Mesodermal cell (in vitro differentiated cells): Measurements from ENCODE around the gene CCNA2.

Source experiments
- H3K27ac ChIP-seq: 2 replicates; pipeline ENCODE4 v1.7.0; 2013; ENCODE audit warnings: mild to moderate bottlenecking, low read depth, low read length, moderate library complexity; ENCODE audit not compliant: severe bottlenecking
- H3K36me3 ChIP-seq: 2 replicates; pipeline ENCODE4 v1.7.1; 2013; ENCODE audit warnings: mild to moderate bottlenecking, low read length, moderate library complexity; ENCODE audit not compliant: control insufficient read depth, insufficient read depth
- H3K4me1 ChIP-seq: one replicate; pipeline ENCODE4 v1.7.1; 2013; ENCODE audit warnings: mild to moderate bottlenecking, low read length; ENCODE audit not compliant: insufficient read depth, control insufficient read depth, poor library complexity, severe bottlenecking
- H3K4me3 ChIP-seq: 2 replicates; pipeline ENCODE4 v1.7.0; 2013; ENCODE audit warnings: low read length, control low read depth, mild to moderate bottlenecking; ENCODE audit not compliant: insufficient read depth, poor library complexity, severe bottlenecking; ENCODE audit errors: extremely low read depth
- H3K9me3 ChIP-seq: 2 replicates; pipeline ENCODE4 v1.7.1; 2013; ENCODE audit warnings: mild to moderate bottlenecking, low read length, moderate library complexity; ENCODE audit not compliant: control insufficient read depth
- WGBS, 2 experiments: methylation state at CpG; one replicate each; pipeline ENCODE4 v1.1.5; 2013; ENCODE audit warnings: missing lambda C conversion rate in 2 of 2; ENCODE audit not compliant: insufficient coverage in 2 of 2; 5-methylcytosine and 5-hydroxymethylcytosine counted together

The CCNA2 gene

DNA sequence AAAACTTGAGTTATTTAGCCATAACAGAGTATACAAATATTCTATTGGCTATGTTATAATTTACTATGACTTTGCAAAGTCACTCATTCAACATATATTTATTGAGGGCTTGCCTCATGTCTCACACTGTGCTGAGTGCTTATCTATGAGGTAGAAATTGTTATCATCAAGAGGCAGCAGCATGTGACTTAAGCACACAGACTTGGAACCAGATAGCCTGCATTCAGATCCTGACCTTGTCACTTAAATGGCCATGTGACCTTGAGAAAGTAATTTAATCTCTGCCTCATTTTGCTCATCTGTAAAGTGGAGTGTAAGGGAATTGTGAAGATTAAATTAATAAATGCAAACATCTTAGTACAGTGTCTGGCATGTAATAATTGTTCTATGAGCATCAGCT, 32.7 kb downstream of the CCNA2 start:
- Histone ChIP-seq H3K36me3 (no peaks in the 10 kb centered on the region), H3K27ac (no peak overlapping the region), H3K4me3 (no peak overlapping the region), H3K4me1 (no peaks in the 10 kb centered on the region), H3K9me3 (no peaks in the 10 kb centered on the region)

DNA sequence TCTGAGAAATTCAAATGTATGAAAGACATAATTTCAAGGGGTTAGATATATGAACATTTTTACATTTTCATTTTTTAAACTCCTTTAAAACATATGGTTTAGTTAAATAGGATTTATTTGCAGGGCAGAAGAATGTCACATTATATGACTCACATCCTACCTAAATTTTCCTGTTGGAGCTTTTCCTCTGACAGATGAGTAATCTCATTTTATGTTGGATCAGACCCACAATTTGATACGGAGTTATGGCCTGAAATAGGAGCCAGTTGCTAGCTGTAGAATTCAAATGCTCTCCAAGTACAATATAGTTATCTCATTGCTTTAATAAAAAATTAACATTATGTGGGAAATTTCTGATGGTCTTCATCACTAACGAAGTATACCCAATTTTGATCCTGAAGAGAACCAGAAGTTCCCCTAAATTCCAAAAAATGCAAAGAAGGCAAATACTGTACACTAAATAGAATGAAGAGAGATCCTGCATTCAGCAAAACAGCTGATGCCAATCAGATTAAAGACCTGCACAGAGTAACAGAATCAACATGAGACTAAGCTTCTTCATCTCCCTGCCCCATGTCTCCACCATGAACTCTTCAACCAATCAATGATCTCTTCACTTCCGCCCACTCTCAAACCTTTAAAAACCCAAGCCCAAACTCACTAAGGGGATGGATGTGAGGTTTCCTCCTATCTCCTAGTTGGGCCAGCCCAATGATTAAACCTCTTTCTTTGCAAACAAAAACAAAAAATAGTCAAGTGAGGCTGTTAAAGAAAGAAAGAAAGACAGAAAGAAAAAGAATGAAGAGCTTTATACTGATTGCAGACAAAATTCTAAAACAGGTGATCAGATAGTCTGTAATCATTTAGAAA, 33.5 kb downstream of the CCNA2 start:
- no peaks in the 10 kb centered on the region for H3K9me3 ChIP-seq
- no CpG with 5 or more reads among the region's 3 CpGs for WGBS, 2 experiments
- H3K27ac ChIP-seq: no peak overlapping the region
- no peak overlapping the region for H3K4me3 ChIP-seq
- no peaks in the 10 kb centered on the region for H3K4me1 ChIP-seq
- H3K36me3 ChIP-seq: no peaks in the 10 kb centered on the region

DNA sequence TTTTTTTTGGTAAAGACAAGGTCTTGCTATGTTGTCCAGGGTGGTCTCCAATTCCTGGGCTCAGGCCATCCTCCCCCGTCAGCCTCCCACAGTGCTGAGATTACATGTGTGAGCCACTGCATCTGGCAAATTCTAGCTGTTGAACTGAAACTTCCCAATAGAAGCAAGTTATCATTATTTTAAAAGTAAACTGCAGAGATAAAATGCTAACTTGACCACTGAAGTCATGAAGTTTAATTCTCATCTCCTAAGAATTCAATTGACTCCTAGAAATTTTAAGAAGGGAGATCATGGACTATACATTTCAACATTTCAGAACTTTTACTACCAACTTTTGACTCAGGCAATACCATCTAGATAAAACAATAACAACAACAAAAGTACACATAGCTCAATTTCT, 34.2 kb downstream of the CCNA2 start:
- Histone ChIP-seq H3K4me3 (no peak overlapping the region), H3K9me3 (no peaks in the 10 kb centered on the region), H3K27ac (no peak overlapping the region), H3K36me3 (no peaks in the 10 kb centered on the region), H3K4me1 (no peaks in the 10 kb centered on the region)
- WGBS, 2 experiments: 100% methylated on average over 1 of the region's 1 CpG; no CpG with 5 or more reads in 1 of the 2 experiments

DNA sequence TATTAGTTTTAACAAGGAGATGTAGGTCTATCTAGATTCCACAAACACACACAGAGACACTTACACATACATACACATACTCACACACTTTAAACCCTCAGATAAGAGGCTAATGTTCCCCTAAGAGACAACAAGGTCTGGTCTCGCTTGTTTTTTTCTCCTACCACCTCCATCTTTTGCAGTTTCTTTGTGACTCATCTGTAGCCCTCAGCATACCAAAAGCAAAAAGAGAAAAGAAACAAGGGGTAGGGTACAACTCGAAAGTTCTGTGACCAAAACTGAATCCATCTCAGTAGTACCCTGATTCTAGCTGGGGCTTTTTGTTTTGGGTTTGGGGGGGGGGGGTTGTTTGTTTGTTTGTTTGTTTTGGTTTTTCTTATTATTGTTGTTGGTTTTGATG, 34.8 kb downstream of the CCNA2 start:
- Histone ChIP-seq H3K4me3 (no peak overlapping the region), H3K4me1 (no peaks in the 10 kb centered on the region), H3K36me3 (no peaks in the 10 kb centered on the region), H3K9me3 (no peaks in the 10 kb centered on the region), H3K27ac (no peak overlapping the region)
- 80 to 83% methylated on average over 1 of the region's 2 CpGs for WGBS, 2 experiments

DNA sequence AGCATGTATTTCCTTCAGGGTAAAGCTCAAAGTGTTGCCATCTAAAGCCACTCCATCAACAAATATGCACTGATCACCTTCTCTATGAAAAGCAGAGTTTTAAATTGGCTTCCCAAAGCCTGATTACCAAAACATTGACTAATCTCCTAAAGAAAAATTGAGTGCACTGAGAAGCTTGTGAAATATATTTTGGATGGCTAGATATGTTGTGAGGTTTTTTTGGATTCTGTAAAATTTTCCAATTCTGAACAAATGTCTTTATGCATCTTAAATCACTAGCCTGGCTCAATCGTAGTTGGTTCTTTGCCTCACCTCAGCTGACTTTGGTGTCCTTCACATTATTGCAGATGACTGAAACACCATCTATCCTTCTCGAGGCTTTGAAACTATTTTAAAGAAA, 37.5 kb downstream of the CCNA2 start:
- H3K27ac ChIP-seq: no peak overlapping the region
- no peaks in the 10 kb centered on the region for H3K4me1 ChIP-seq
- H3K4me3 ChIP-seq: no peak overlapping the region
- no peaks in the 10 kb centered on the region for H3K9me3 ChIP-seq
- 73% methylated on average over 1 of the region's 2 CpGs; no CpG with 5 or more reads in 1 of the 2 experiments for WGBS, 2 experiments
- H3K36me3 ChIP-seq: no peaks in the 10 kb centered on the region

DNA sequence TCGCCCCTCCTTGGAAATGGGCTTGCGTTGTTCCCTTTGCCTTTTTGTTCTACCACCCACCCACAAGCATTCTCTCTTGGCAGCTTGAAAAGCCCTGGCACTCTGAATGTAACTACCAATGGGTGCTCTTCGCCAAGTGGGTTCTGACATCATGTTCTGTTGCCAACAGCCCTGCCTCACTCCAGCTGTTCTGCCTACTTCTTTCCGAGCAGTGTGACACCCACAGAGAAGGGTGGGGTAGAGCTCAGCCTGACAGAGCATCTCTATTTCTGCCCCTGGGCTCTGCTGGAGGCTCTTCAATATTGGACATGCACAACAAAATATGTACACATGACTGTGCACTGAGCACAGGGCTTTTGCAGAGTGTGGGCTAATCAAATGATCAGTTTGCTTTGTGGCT, 38.2 kb downstream of the CCNA2 start:
- H3K4me1 ChIP-seq: no peaks in the 10 kb centered on the region
- WGBS, 2 experiments: 89 to 93% methylated on average over 2 to 3 of the region's 4 CpGs
- H3K27ac ChIP-seq: no peak overlapping the region
- no peak overlapping the region for H3K4me3 ChIP-seq
- H3K36me3 ChIP-seq: no peaks in the 10 kb centered on the region
- no peaks in the 10 kb centered on the region for H3K9me3 ChIP-seq

DNA sequence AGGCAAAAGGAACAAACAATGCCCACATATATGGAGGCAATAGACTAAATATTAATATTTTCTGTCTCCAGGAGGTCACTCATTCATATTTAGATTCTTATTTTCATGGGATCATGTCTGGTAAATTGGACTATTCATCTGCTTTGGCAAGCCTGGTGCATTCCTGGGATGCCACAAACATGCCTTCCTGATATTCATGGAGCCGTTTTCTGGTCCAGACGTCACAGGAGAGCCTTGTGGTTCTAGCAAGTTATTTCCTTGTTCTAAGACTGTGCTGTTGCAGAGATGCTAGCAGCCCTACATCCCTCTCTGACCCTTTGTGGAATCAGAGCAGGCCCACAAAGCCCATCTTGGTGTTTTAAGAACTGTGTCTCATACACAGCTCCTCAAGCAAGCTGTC, 38.7 kb downstream of the CCNA2 start:
- Histone ChIP-seq H3K27ac (no peak overlapping the region), H3K4me1 (no peaks in the 10 kb centered on the region), H3K4me3 (no peak overlapping the region), H3K9me3 (no peaks in the 10 kb centered on the region), H3K36me3 (no peaks in the 10 kb centered on the region)
- WGBS, 2 experiments: 80 to 92% methylated on average over 2 of the region's 2 CpGs

DNA sequence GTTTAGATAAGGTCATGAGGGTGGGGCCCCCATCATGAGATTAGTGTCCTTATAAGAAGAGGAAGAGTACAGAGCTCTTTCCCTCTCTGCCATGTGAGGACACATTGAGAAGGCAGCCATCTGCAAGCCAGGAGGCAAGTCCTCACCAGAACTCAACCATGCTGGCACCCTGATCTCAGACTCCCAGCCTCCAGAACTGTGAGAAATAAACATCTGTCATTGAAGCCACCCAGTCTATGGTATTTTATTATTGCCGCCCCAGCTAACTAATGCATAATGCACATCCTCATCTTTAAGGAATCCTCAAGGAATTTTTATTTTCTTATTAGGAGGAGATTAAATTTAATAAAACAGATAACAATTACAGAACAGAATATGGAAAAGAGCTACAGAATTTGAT, 39.3 kb downstream of the CCNA2 start:
- H3K36me3 ChIP-seq: no peaks in the 10 kb centered on the region
- WGBS, 2 experiments: no CpG with 5 or more reads among the region's 1 CpG
- H3K4me1 ChIP-seq: no peaks in the 10 kb centered on the region
- no peaks in the 10 kb centered on the region for H3K9me3 ChIP-seq
- no peak overlapping the region for H3K4me3 ChIP-seq
- H3K27ac ChIP-seq: no peak overlapping the region

DNA sequence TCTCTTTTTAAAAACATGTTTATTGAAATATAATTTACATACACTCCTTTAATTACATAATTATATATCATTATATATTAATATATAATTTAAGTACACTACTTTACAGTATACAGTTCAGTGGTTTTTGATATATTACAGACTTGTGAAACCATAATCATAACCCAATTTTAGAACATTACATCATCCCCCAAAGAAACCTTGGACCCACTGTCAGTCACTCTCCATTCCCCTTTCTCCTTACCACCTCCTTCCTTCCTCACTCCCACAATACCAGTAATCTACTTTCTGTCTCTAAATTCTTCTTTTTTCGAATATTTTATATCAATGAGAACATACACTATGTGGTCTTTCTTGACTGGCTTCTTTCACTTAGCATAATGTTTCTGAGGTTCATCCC, 40.5 kb downstream of the CCNA2 start:
- no peak overlapping the region for H3K4me3 ChIP-seq
- H3K4me1 ChIP-seq: no peaks in the 10 kb centered on the region
- H3K9me3 ChIP-seq: no peaks in the 10 kb centered on the region
- H3K36me3 ChIP-seq: no peaks in the 10 kb centered on the region
- H3K27ac ChIP-seq: no peak overlapping the region
- WGBS, 2 experiments: 83% methylated on average over 1 of the region's 1 CpG; no CpG with 5 or more reads in 1 of the 2 experiments

DNA sequence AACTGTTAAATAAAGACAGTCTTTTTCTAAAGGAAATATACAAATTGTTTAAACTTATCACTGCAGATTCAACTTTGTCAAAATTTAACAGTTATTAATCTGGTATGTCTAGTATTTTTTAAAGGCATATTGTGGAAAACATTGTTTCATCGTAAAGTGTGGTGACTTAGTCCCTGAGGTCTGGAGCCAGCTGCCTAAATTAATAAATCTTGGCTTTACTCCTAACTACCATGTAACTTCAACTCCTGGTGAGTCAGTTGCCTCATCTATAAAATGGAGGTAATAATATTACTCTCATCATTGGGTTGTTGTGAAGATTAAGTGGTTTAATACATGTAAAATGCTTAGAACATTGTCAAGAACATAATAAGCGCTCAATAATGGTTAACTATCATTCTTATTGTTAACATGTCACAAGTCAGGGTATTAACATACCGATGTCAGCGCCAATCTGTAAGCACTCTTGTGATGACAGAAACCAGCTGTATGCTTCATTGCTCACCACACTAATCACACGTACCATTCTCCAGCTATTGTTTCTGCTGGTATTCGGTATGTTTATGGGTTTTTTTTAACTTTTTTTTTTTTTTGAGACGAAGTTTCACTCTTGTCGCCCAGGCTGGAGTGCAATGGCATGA, 44.6 kb downstream of the CCNA2 start:
- Histone ChIP-seq H3K4me3 (no peak overlapping the region), H3K36me3 (no peaks in the 10 kb centered on the region), H3K27ac (no peak overlapping the region), H3K4me1 (no peaks in the 10 kb centered on the region), H3K9me3 (no peaks in the 10 kb centered on the region)
- 100% methylated on average over 2 to 3 of the region's 8 CpGs for WGBS, 2 experiments

DNA sequence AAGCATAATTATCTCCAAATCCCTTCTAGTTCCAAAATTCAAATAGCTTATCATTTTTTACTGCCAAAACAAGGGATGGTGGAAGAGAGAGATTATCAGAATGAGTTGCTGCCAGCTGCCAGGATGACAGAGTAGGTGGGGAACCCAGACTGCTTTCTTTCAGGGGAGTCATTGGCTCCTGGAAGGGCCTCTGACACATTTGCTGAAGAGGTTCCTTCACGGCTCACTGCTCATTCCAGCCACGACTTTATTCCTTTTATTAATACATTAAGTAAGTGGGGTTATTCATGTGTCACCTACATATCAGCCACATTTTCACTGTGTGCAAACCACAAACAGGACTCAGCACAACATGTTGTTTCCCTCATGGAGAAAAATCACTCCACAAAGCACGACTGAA, 46.1 kb downstream of the CCNA2 start:
- Histone ChIP-seq H3K4me3 (no peak overlapping the region), H3K36me3 (no peaks in the 10 kb centered on the region), H3K4me1 (no peaks in the 10 kb centered on the region), H3K27ac (no peak overlapping the region), H3K9me3 (no peaks in the 10 kb centered on the region)
- 92 to 100% methylated on average over 1 of the region's 3 CpGs for WGBS, 2 experiments
